ENCODE data around the gene TRIP10.

Gene TRIP10

GRCh38 chr19:6711078-6711361 lies 28.5 kb upstream of the TRIP10 start:
- Histone ChIP-seq H3K4me1 (ENCODE audit: insufficient read depth, insufficient read length) (peaks cover 12% of the 10 kb centered on the region), H3K9ac (ENCODE audit: insufficient read length, low read depth) (no peak overlapping the region), H3K36me3 (ENCODE audit: insufficient read depth, insufficient read length, low read length) (peaks cover 6% of the 10 kb centered on the region), H3K9me3 (ENCODE audit: insufficient read depth, low read length) (no peaks in the 10 kb centered on the region), H3K4me3 (ENCODE audit: insufficient read length, low read depth) (no peak overlapping the region), H3K27me3 (ENCODE audit: insufficient read depth, insufficient read length) (peaks cover 4% of the 10 kb centered on the region)
- DNase-seq (ENCODE audit: low read depth, low spot score): no peak
- TF ChIP-seq ZNF274 (IDR thresholded peaks at IDR 0.05; ENCODE audit: low read depth, low read length): no peak
- no peak for TF ChIP-seq YY1 (IDR thresholded peaks at IDR 0.05; ENCODE audit: insufficient read depth, insufficient read length)
- no peak for TF ChIP-seq SUZ12 (IDR thresholded peaks at IDR 0.05; ENCODE audit: extremely low read depth, insufficient read depth, insufficient read length)

GRCh38 chr19:6711605-6712004 lies 27.9 kb upstream of the TRIP10 start:
- Histone ChIP-seq H3K4me3 (ENCODE audit: insufficient read length, low read depth) (no peak overlapping the region), H3K9ac (ENCODE audit: insufficient read length, low read depth) (no peak overlapping the region), H3K4me1 (ENCODE audit: insufficient read depth, insufficient read length) (peaks cover 7% of the 10 kb centered on the region), H3K9me3 (ENCODE audit: insufficient read depth, low read length) (no peaks in the 10 kb centered on the region), H3K27me3 (ENCODE audit: insufficient read depth, insufficient read length) (peaks cover 4% of the 10 kb centered on the region), H3K36me3 (ENCODE audit: insufficient read depth, insufficient read length, low read length) (peaks cover 6% of the 10 kb centered on the region)
- TF ChIP-seq SUZ12 (IDR thresholded peaks at IDR 0.05; ENCODE audit: extremely low read depth, insufficient read depth, insufficient read length) (no peak), YY1 (IDR thresholded peaks at IDR 0.05; ENCODE audit: insufficient read depth, insufficient read length) (no peak), ZNF274 (IDR thresholded peaks at IDR 0.05; ENCODE audit: low read depth, low read length) (no peak)
- DNase-seq (ENCODE audit: low read depth, low spot score): no peak

- Histone ChIP-seq H3K9me3 (ENCODE audit: insufficient read depth, low read length) (no peaks in the 10 kb centered on the region), H3K27me3 (ENCODE audit: insufficient read depth, insufficient read length) (peaks cover 4% of the 10 kb centered on the region), H3K9ac (ENCODE audit: insufficient read length, low read depth) (no peak overlapping the region), H3K36me3 (ENCODE audit: insufficient read depth, insufficient read length, low read length) (peaks cover 6% of the 10 kb centered on the region), H3K4me1 (ENCODE audit: insufficient read depth, insufficient read length) (peaks cover 7% of the 10 kb centered on the region), H3K4me3 (ENCODE audit: insufficient read length, low read depth) (no peak overlapping the region)
- TF ChIP-seq SUZ12 (IDR thresholded peaks at IDR 0.05; ENCODE audit: extremely low read depth, insufficient read depth, insufficient read length) (no peak), ZNF274 (IDR thresholded peaks at IDR 0.05; ENCODE audit: low read depth, low read length) (no peak), YY1 (IDR thresholded peaks at IDR 0.05; ENCODE audit: insufficient read depth, insufficient read length) (no peak)
- DNase-seq (ENCODE audit: low read depth, low spot score): no peak
Observed at GRCh38 chr19:6712231-6712630, 27.2 kb upstream of the TRIP10 start.

DNA sequence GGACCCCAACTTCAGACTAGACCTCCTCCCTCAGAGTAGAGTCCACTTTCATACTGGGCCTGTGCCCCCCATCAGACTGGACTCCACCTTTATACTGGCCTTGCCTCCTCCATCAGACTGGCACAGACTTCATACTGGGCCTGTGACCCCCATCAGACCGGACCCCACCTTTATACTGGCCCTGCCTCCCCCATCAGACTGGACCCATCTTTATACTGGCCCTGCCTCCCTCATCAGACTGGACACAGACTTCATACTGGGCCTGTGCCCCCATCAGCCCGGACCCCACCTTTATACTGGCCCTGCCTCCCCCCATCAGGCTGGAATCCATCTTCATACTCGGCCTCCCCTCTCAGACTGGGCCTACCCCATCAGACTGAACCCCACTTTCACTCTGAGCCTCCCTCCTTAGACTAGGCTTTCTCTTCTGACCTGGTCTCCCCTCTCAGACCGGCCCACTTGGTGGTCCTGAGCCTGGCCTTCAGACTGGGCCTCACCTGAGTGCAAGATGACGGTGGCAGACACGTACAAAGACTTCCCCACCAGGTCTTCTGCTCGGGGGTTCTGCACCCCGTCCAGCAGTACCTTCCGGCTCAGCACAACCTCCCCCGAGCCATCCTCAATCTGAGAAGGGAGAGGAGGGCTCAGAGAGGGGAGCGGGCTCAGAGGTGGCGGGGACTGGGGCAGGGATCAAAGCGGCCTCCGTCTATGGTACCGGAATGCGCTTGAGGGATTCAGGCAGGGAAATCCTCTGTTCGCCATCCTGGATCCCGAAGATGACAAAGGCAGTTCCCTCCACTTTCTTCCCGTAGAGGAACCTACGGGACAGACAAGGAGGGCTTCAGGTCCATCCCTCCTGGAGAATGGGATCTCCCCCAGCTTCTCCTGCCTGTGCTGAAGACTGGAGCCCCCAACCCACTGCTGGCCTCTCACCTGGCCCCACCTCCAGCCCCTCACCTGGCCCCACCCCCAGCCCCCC lies 26.5 kb upstream of the TRIP10 start:
- DNase-seq (ENCODE audit: low read depth, low spot score): no peak
- peaks cover 4% of the 10 kb centered on the region for H3K27me3 ChIP-seq (ENCODE audit: insufficient read depth, insufficient read length)
- no peak for TF ChIP-seq SUZ12 (IDR thresholded peaks at IDR 0.05; ENCODE audit: extremely low read depth, insufficient read depth, insufficient read length)
- no peak for TF ChIP-seq YY1 (IDR thresholded peaks at IDR 0.05; ENCODE audit: insufficient read depth, insufficient read length)
- TF ChIP-seq ZNF274 (IDR thresholded peaks at IDR 0.05; ENCODE audit: low read depth, low read length): no peak
- peaks cover 7% of the 10 kb centered on the region for H3K4me1 ChIP-seq (ENCODE audit: insufficient read depth, insufficient read length)
- peaks cover 6% of the 10 kb centered on the region for H3K36me3 ChIP-seq (ENCODE audit: insufficient read depth, insufficient read length, low read length)
- H3K4me3 ChIP-seq (ENCODE audit: insufficient read length, low read depth): no peak overlapping the region
- no peaks in the 10 kb centered on the region for H3K9me3 ChIP-seq (ENCODE audit: insufficient read depth, low read length)
- H3K9ac ChIP-seq (ENCODE audit: insufficient read length, low read depth): no peak overlapping the region

DNA sequence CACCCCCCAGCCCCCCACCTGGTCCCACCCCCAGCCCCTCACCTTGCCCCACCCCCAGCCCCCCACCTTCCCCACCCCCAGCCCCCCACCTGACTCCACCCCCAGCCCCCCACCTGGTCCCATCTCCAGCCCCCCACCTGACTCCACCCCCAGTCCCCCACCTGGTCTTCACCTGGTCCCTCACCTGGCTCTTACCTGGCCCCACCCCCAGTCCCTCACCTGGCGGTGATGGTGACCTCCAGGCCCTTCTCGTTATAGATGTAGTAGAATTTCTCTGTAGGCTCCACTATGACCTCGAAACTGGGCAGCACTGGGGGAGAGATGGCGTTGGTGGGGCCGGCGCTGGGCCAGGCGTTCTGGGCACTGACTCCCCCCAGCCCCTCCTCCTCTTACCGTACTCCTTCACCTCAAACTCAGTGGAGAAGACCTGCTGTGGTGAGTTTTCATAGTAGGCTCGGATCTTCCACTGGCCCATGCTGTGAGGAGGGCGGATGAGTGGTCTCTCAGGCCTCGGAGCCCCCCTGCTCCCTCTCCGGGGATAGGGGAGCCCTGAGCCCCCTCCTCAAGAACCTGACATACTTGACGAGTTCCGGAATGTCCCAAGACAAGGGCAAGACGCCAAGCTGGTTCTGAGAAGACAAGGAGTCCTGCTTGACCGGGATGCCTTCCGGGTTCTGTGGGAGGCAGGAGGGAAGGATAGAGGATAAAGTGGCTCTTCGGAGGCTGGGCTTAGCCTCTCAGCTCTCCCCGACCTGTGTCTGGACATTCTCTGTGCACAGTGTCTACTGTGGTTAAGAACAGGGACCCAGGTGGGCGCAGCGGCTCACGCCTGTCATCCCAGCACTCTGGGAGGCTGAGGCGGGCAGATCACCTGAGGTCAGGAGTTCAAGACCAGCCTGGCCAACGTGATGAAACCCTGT lies 25.4 kb upstream of the TRIP10 start:
- peaks cover 7% of the 10 kb centered on the region for H3K4me1 ChIP-seq (ENCODE audit: insufficient read depth, insufficient read length)
- peaks cover 6% of the 10 kb centered on the region for H3K36me3 ChIP-seq (ENCODE audit: insufficient read depth, insufficient read length, low read length)
- H3K27me3 ChIP-seq (ENCODE audit: insufficient read depth, insufficient read length): peaks cover 4% of the 10 kb centered on the region
- no peaks in the 10 kb centered on the region for H3K9me3 ChIP-seq (ENCODE audit: insufficient read depth, low read length)
- TF ChIP-seq SUZ12 (IDR thresholded peaks at IDR 0.05; ENCODE audit: extremely low read depth, insufficient read depth, insufficient read length) (no peak), YY1 (IDR thresholded peaks at IDR 0.05; ENCODE audit: insufficient read depth, insufficient read length) (no peak), ZNF274 (IDR thresholded peaks at IDR 0.05; ENCODE audit: low read depth, low read length) (no peak)
- DNase-seq (ENCODE audit: low read depth, low spot score): no peak
- H3K4me3 ChIP-seq (ENCODE audit: insufficient read length, low read depth): no peak overlapping the region
- H3K9ac ChIP-seq (ENCODE audit: insufficient read length, low read depth): no peak overlapping the region

DNA sequence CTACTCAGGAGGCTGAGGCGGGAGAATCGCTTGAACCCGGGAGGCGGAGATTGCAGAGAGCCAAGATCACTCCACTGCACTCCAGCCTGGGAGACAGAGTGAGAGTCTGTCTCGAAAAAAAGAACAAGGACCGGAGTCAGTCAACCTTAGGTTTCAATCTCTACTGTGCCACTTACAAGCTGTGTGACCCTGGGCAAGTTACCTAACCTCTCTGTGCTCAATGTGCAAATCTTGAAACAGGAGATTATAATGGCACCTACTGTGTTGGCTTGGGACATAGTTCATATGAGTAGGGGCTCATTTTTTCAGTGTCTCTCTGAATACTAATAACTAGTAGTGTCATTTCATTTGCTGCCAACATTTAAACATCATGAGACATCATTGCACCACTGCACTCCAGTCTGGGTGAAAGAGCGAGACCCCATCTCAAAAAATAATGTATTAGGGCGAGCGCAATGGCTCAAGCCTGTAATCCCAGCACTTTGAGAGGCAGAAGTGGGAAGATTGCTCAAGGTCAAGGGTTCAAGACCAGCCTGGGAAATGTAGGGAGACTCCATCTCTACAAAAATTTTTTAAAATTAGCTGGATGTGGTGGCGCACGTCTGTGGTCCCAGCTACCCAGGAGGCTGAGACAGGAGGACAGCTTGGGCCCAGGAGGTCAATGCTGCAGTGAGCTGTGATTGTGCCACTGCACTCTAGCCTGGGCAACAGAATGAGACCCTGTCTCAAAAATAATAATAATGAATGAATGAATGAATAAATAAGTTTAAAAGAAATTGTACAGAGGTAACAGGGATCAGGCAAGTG lies 24.5 kb upstream of the TRIP10 start:
- TF ChIP-seq SUZ12 (IDR thresholded peaks at IDR 0.05; ENCODE audit: extremely low read depth, insufficient read depth, insufficient read length) (no peak), YY1 (IDR thresholded peaks at IDR 0.05; ENCODE audit: insufficient read depth, insufficient read length) (no peak), ZNF274 (IDR thresholded peaks at IDR 0.05; ENCODE audit: low read depth, low read length) (no peak)
- no peak for DNase-seq (ENCODE audit: low read depth, low spot score)
- H3K27me3 ChIP-seq (ENCODE audit: insufficient read depth, insufficient read length): peaks cover 3% of the 10 kb centered on the region
- H3K36me3 ChIP-seq (ENCODE audit: insufficient read depth, insufficient read length, low read length): peaks cover 6% of the 10 kb centered on the region
- H3K9ac ChIP-seq (ENCODE audit: insufficient read length, low read depth): no peak overlapping the region
- H3K4me1 ChIP-seq (ENCODE audit: insufficient read depth, insufficient read length): peaks cover 10% of the 10 kb centered on the region
- H3K9me3 ChIP-seq (ENCODE audit: insufficient read depth, low read length): no peaks in the 10 kb centered on the region
- H3K4me3 ChIP-seq (ENCODE audit: insufficient read length, low read depth): no peak overlapping the region
